Liver (tissue), 9 donors: ENCODE data around the gene KLF11. TPM values are rescaled to one million over a fixed set of nuclear protein-coding genes. Genes with fewer than 3 reads are reported as not detected.

ENCODE experiments used
- DNase-seq: peaks from one replicate; pipeline ENCODE4 v3.0.0-alpha.2; 2017; ENCODE audit warnings: low spot score
- H3K27ac ChIP-seq, 2 donors: one replicate each; pipeline ENCODE4 v1.7.0; 2013; ENCODE audit warnings: inconsistent platforms in 2 of 2, low read length in 2 of 2, control low read depth in 1 of 2, low read depth in 1 of 2, mild to moderate bottlenecking in 1 of 2
- H3K27me3 ChIP-seq, 4 donors: one replicate each; pipeline versions ENCODE4 v1.6.1 to v1.7.0; 2013; ENCODE audit warnings: low read length in 3 of 4, inconsistent platforms in 1 of 4, mild to moderate bottlenecking in 1 of 4, moderate library complexity in 1 of 4; ENCODE audit not compliant: control insufficient read depth in 4 of 4, insufficient read depth in 4 of 4
- H3K36me3 ChIP-seq, 4 donors: one replicate each; pipeline versions ENCODE4 v1.6.1 to v1.7.0; 2013; ENCODE audit warnings: low read length in 3 of 4, mild to moderate bottlenecking in 3 of 4, low read depth in 1 of 4, moderate library complexity in 1 of 4; ENCODE audit not compliant: control insufficient read depth in 4 of 4, insufficient read depth in 3 of 4
- H3K4me1 ChIP-seq, 4 donors: one replicate each; pipeline versions ENCODE4 v1.6.1 to v1.7.0; 2013; ENCODE audit warnings: low read length in 3 of 4, mild to moderate bottlenecking in 3 of 4, moderate library complexity in 1 of 4; ENCODE audit not compliant: control insufficient read depth in 4 of 4, insufficient read depth in 4 of 4
- H3K4me3 ChIP-seq, 3 donors: one replicate each; pipeline versions ENCODE4 v1.6.1 to v1.7.0; 2013; ENCODE audit warnings: low read length in 3 of 3, control low read depth in 1 of 3, low read depth in 1 of 3, mild to moderate bottlenecking in 1 of 3
- H3K9ac ChIP-seq, 2 donors: one replicate each; pipeline ENCODE4 v1.7.0; 2013; ENCODE audit warnings: low read length in 2 of 2, mild to moderate bottlenecking in 2 of 2, moderate library complexity in 2 of 2, control low read depth in 1 of 2, low read depth in 1 of 2
- H3K9me3 ChIP-seq, 4 donors: one replicate each; pipeline versions ENCODE4 v1.6.1 to v1.7.0; 2013; ENCODE audit warnings: low read length in 3 of 4; ENCODE audit not compliant: control insufficient read depth in 4 of 4
- ATF3 ChIP-seq: IDR thresholded peaks from 2 replicates; pipeline ENCODE4 v1.6.1; 2016; ENCODE audit warnings: antibody characterized with exemption
- CTCF ChIP-seq: fragments of 150-350 bp; IDR thresholded peaks from 2 replicates; pipeline ENCODE4 v1.5.1; 2017; ENCODE audit warnings: improper control_type of control experiment, low read depth, low read length; ENCODE audit not compliant: missing input control
- EGR1 ChIP-seq, 2 donors: IDR thresholded peaks; 2 replicates each; pipeline ENCODE4 v1.6.1; 2016 to 2018; ENCODE audit warnings: antibody characterized with exemption in 2 of 2, low read depth in 2 of 2
- FOXA1 ChIP-seq: IDR thresholded peaks from 2 replicates; pipeline ENCODE4 v1.6.1; 2016; ENCODE audit warnings: antibody characterized with exemption
- FOXA2 ChIP-seq: IDR thresholded peaks from 2 replicates; pipeline ENCODE4 v1.6.1; 2016; ENCODE audit warnings: antibody characterized with exemption
- GABPA ChIP-seq, 2 donors: IDR thresholded peaks in 1 of 2; conservative IDR thresholded peaks in 1 of 2; 2 replicates each; pipeline ENCODE4 v1.6.1; 2016; ENCODE audit warnings: antibody characterized with exemption in 2 of 2, mild to moderate bottlenecking in 1 of 2, moderate library complexity in 1 of 2
- HNF4A ChIP-seq, 2 donors: conservative IDR thresholded peaks; 2 replicates each; pipeline ENCODE4 v1.6.1; 2016; ENCODE audit warnings: antibody characterized with exemption in 2 of 2, mild to moderate bottlenecking in 2 of 2
- HNF4G ChIP-seq: IDR thresholded peaks from 2 replicates; pipeline ENCODE4 v1.6.1; 2016; ENCODE audit warnings: antibody characterized with exemption
- JUND ChIP-seq, 2 donors: IDR thresholded peaks; 2 replicates each; pipeline ENCODE4 v1.6.1; 2016; ENCODE audit warnings: antibody characterized with exemption in 2 of 2
- MAX ChIP-seq: IDR thresholded peaks from 2 replicates; pipeline ENCODE4 v1.6.1; 2016; ENCODE audit warnings: antibody characterized with exemption
- NR2F2 ChIP-seq: IDR thresholded peaks from 2 replicates; pipeline ENCODE4 v1.6.1; 2016; ENCODE audit warnings: antibody characterized with exemption
- RAD21 ChIP-seq, 2 donors: IDR thresholded peaks; 2 replicates each; pipeline ENCODE4 v1.6.1; 2016; ENCODE audit warnings: antibody characterized with exemption in 2 of 2, mild to moderate bottlenecking in 2 of 2
- REST ChIP-seq: IDR thresholded peaks from 2 replicates; pipeline ENCODE4 v1.6.1; 2016; ENCODE audit warnings: antibody characterized with exemption, mild to moderate bottlenecking
- RXRA ChIP-seq, 2 donors: IDR thresholded peaks; 2 replicates each; pipeline ENCODE4 v1.6.1; 2017 to 2018; ENCODE audit warnings: antibody characterized with exemption in 2 of 2, mild to moderate bottlenecking in 1 of 2
- SP1 ChIP-seq: IDR thresholded peaks from 2 replicates; pipeline ENCODE4 v1.6.1; 2018; ENCODE audit warnings: antibody characterized with exemption, mild to moderate bottlenecking
- TAF1 ChIP-seq: conservative IDR thresholded peaks from 2 replicates; pipeline ENCODE4 v1.6.1; 2016; ENCODE audit warnings: antibody characterized with exemption, mild to moderate bottlenecking
- YY1 ChIP-seq: IDR thresholded peaks from 2 replicates; pipeline ENCODE4 v1.6.1; 2016; ENCODE audit warnings: antibody characterized with exemption, mild to moderate bottlenecking
- ZBTB33 ChIP-seq: IDR thresholded peaks from 2 replicates; pipeline ENCODE4 v1.6.1; 2016; ENCODE audit warnings: antibody characterized with exemption
- WGBS: extraction: QIAGEN DNeasy Blood & Tissue Kit; methylation state at CpG from one replicate; pipeline ENCODE4 v1.1.7; 2013; 5-methylcytosine and 5-hydroxymethylcytosine counted together
- polyA plus RNA-seq, 2 donors: library from polyadenylated mRNA; stranded (reverse) in 1 of 2; unstranded in 1 of 2; fragments of 200-250 nt in 1 of 2; fragments of >200 nt in 1 of 2; fragmentation: Nextera tagmentation in 1 of 2; extraction: Ambion mirVana in 1 of 2; gene quantifications; one replicate each; pipeline versions ENCODE4 v1.2.1 to v1.2.3, GENCODE V29; 2013 to 2015
- total RNA-seq, 2 donors: library from RNA; depleted of rRNA; stranded (reverse); fragments of >200 nt; gene quantifications; one replicate each; pipeline ENCODE4 v1.2.3, GENCODE V29; 2014
- donor health status: healthy.
- donor health status: healthy.
- donor health status: healthy.
- donor health status: healthy.
- donor health status: healthy.

Gene KLF11
- total and polyA plus RNA-seq, 4 donors = 10.5 to 43.0 (median 14.5) TPM

- 77% methylated on average over 19 of the region's 19 CpGs for WGBS
- H3K9ac ChIP-seq = peak overlapping the region in 1 of 2 donors; percentile 36
- H3K36me3 ChIP-seq = no peaks in the 10 kb centered on the region
- peak overlapping the region; percentile 80 to 86 for H3K27ac ChIP-seq
- TF ChIP-seq RXRA (IDR thresholded peaks at IDR 0.05) = no peak
- no peak for TF ChIP-seq GABPA (IDR thresholded peaks at IDR 0.05 in 1 of 2, conservative IDR thresholded peaks at IDR 0.05 in 1 of 2)
- no peak for TF ChIP-seq NR2F2
- TF ChIP-seq FOXA1 = no peak
- TF ChIP-seq FOXA2 = no peak
- no peak for TF ChIP-seq HNF4A (conservative IDR thresholded peaks at IDR 0.05)
- TF ChIP-seq ZBTB33 = no peak
- no peak for TF ChIP-seq SP1
- TF ChIP-seq MAX = no peak
- TF ChIP-seq RAD21 (IDR thresholded peaks at IDR 0.05) = no peak
- TF ChIP-seq EGR1 (IDR thresholded peaks at IDR 0.05; ENCODE audit: low read depth in 2 of 2) = no peak
- H3K27me3 ChIP-seq = no peaks in the 10 kb centered on the region
- peak overlapping the region; percentile 12 to 37 (median 21) for H3K4me3 ChIP-seq
- no peaks in the 10 kb centered on the region for H3K9me3 ChIP-seq
- no peak for DNase-seq
- H3K4me1 ChIP-seq = peaks cover 11 to 32% (median 30%) of the 10 kb centered on the region in 4 donors
These were observed 34.0 kb upstream of the KLF11 start for GRCh38 chr2:10009271-10009810.

- Histone ChIP-seq H3K27me3 (no peaks in the 10 kb centered on the region), H3K27ac (peak overlapping the region; percentile 80 to 86), H3K9ac (peak overlapping the region in 1 of 2 donors; percentile 59), H3K4me1 (peaks cover 11 to 35% (median 30%) of the 10 kb centered on the region in 4 donors), H3K4me3 (peak overlapping the region; percentile 3 to 45 (median 38)), H3K9me3 (no peaks in the 10 kb centered on the region), H3K36me3 (no peaks in the 10 kb centered on the region)
- WGBS = 55% methylated on average over 36 of the region's 36 CpGs
- DNase-seq = peak; percentile 60
- TF ChIP-seq EGR1 (IDR thresholded peaks at IDR 0.05; ENCODE audit: low read depth in 2 of 2) = peak in 1 of 2 donors; percentile 87
- TF ChIP-seq GABPA (IDR thresholded peaks at IDR 0.05 in 1 of 2, conservative IDR thresholded peaks at IDR 0.05 in 1 of 2) = no peak
- TF ChIP-seq SP1 = peak; percentile 100
- TF ChIP-seq YY1 = peak; percentile 90
- TF ChIP-seq CTCF = no peak
- no peak for TF ChIP-seq JUND (IDR thresholded peaks at IDR 0.05)
- TF ChIP-seq HNF4G = no peak
- TF ChIP-seq RXRA (IDR thresholded peaks at IDR 0.05) = peak; percentile 99
- peak; percentile 39 for TF ChIP-seq FOXA1
- no peak for TF ChIP-seq FOXA2
- TF ChIP-seq TAF1 = no peak
- TF ChIP-seq RAD21 (IDR thresholded peaks at IDR 0.05) = peak in 1 of 2 donors; percentile 57
- peak; percentile 66 to 71 for TF ChIP-seq HNF4A (conservative IDR thresholded peaks at IDR 0.05)
- peak; percentile 74 for TF ChIP-seq REST
- no peak for TF ChIP-seq ATF3
- peak; percentile 96 for TF ChIP-seq MAX
- no peak for TF ChIP-seq NR2F2
- TF ChIP-seq ZBTB33 = no peak
These were observed 33.3 kb upstream of the KLF11 start for GRCh38 chr2:10009811-10010781.
